ENCODE results near the gene ATP8A2.
"Not testable (repeated sequence)": the region's sequence is repeated elsewhere in the genome, so short reads cannot be mapped to it uniquely, and the experiment has no call there.

Gene ATP8A2
- total RNA-seq = 1.3 to 1.7 (median 1.4) reads per million in 3 experiments

GRCh38 chr13:25371875-25372283 lies at the start of gene ATP8A2:
Gene ATP8A2 (plus strand): TSS chr13:25371974. CDS start chr13:25372213, 239 bp downstream.
- DNase-seq = no peak

GRCh38 chr13:25324100-25324499 lies 47.7 kb upstream of the ATP8A2 start:
- DNase-seq = no peak

GRCh38 chr13:25329706-25330105 lies 42.1 kb upstream of the ATP8A2 start:
- DNase-seq = no peak

- DNase-seq = no peak
Measured at GRCh38 chr13:25330541-25330940, 41.2 kb upstream of the ATP8A2 start.

GRCh38 chr13:25335856-25336255 lies 35.9 kb upstream of the ATP8A2 start:
- DNase-seq = no peak

GRCh38 chr13:25345576-25345975 lies 26.2 kb upstream of the ATP8A2 start:
- DNase-seq = no peak

GRCh38 chr13:25347151-25347550 lies 24.6 kb upstream of the ATP8A2 start:
- DNase-seq = no peak

- no peak for DNase-seq
Measured at GRCh38 chr13:25351404-25351803, 20.4 kb upstream of the ATP8A2 start.

GRCh38 chr13:25352230-25352629 lies 19.5 kb upstream of the ATP8A2 start:
- DNase-seq = no peak

GRCh38 chr13:25352806-25353205 lies 19.0 kb upstream of the ATP8A2 start:
- DNase-seq = no peak

- DNase-seq = no peak
Measured at GRCh38 chr13:25353344-25353743, 18.4 kb upstream of the ATP8A2 start.

- DNase-seq = no peak
Measured at GRCh38 chr13:25354377-25354776, 17.4 kb upstream of the ATP8A2 start.

- DNase-seq = not testable (repeated sequence)
Measured at GRCh38 chr13:25360443-25360842, 11.3 kb upstream of the ATP8A2 start.

GRCh38 chr13:25365720-25366235 lies 6.0 kb upstream of the ATP8A2 start:
- no peak for DNase-seq

GRCh38 chr13:25371158-25371874 lies 458 bp upstream of the ATP8A2 start:
- no peak for DNase-seq

- no peak for DNase-seq
Measured at GRCh38 chr13:25372284-25373081, 709 bp downstream of the ATP8A2 start.

GRCh38 chr13:25375727-25376358 lies 4.1 kb downstream of the ATP8A2 start:
- peak; percentile 13 for DNase-seq

GRCh38 chr13:25377244-25377962 lies 5.6 kb downstream of the ATP8A2 start:
- DNase-seq = no peak

GRCh38 chr13:25378528-25378927 lies 6.8 kb downstream of the ATP8A2 start:
- no peak for DNase-seq

GRCh38 chr13:25379011-25379410 lies 7.2 kb downstream of the ATP8A2 start:
- DNase-seq = no peak

GRCh38 chr13:25380082-25380481 lies 8.3 kb downstream of the ATP8A2 start:
- DNase-seq = no peak

GRCh38 chr13:25380741-25381324 lies 9.1 kb downstream of the ATP8A2 start:
- no peak for DNase-seq
